ENCODE measurements around the gene SETX.
"Not testable (repeated sequence)": the region's sequence is repeated elsewhere in the genome, so short reads cannot be mapped to it uniquely, and the experiment has no call there.

The SETX gene

DNA sequence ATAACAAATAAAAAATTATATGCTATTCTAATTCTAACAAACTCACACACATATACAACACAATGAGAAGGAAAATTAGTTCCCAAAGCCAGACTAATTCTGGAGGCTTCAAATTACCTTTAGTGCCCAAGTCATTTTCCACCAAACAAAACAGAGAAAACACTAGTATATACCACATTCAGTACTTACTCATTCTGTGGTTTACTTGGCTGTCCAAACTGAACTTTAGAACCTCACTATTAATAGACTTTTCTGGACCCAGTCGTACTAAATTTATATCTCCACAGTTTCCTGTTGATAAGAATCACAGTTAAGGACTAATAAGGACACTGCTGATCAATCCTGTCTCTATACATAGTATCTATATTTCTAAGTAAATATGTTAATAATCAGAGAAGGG is 66.4 kb downstream of the SETX start:
- no peak for DNase-seq (ENCODE audit: low read depth)
- H3K4me3 ChIP-seq (ENCODE audit: low read length), result no peak overlapping the region
- TF ChIP-seq, protein P1, sequence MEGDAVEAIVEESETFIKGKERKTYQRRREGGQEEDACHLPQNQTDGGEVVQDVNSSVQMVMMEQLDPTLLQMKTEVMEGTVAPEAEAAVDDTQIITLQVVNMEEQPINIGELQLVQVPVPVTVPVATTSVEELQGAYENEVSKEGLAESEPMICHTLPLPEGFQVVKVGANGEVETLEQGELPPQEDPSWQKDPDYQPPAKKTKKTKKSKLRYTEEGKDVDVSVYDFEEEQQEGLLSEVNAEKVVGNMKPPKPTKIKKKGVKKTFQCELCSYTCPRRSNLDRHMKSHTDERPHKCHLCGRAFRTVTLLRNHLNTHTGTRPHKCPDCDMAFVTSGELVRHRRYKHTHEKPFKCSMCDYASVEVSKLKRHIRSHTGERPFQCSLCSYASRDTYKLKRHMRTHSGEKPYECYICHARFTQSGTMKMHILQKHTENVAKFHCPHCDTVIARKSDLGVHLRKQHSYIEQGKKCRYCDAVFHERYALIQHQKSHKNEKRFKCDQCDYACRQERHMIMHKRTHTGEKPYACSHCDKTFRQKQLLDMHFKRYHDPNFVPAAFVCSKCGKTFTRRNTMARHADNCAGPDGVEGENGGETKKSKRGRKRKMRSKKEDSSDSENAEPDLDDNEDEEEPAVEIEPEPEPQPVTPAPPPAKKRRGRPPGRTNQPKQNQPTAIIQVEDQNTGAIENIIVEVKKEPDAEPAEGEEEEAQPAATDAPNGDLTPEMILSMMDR (IDR thresholded peaks at IDR 0.05; ENCODE audit: insufficient read depth, low read depth, low read length, missing control alignments), result no peak

DNA sequence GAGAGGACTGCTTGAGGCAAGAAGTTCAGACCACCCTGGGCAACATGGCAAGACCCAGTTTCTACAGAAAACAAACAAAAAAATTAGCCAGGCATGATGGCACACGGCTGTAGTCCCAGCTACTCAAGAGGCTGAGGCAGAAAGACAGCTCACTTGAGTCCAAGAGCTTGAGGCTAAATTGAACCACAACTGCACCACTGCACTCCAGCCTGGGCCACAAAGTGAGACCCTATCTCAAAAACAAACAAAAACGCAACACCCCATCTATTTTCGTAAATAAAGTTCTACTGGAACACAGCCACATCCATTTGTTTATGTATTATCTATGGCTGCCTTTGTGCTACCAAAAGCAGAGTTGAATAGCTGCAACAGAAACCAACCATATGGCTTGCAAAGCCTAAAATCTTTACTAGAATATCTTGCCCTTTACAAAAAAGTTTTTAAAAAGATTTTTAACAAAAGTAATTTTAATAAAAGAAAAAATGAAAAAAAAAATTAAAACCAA is 67.5 kb downstream of the SETX start:
- no peak overlapping the region for H3K4me3 ChIP-seq (ENCODE audit: low read length)
- no peak for DNase-seq (ENCODE audit: low read depth)
- TF ChIP-seq, protein P1 (IDR thresholded peaks at IDR 0.05; ENCODE audit: insufficient read depth, low read depth, low read length, missing control alignments), result no peak

DNA sequence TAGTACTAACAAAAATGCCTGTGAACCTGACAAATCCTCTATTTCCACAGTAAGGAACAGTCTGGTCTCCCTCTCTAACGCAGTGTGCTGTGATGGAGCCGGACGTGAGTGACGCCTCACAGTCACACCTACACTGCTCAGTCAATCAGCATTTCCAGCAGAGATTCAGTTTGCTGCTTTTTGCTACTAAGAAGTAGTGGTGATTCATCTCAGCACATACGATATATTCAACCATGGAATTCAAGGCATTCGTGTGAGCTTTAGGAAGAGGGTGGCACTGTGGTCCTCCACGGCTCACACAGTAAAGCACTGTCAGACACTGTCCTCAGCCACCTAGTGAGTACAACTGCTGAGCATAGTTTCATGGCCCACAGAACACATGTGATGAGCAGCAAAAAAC is 70.9 kb downstream of the SETX start:
- no peak for DNase-seq (ENCODE audit: low read depth)
- TF ChIP-seq, protein P1 (IDR thresholded peaks at IDR 0.05; ENCODE audit: insufficient read depth, low read depth, low read length, missing control alignments), result no peak
- H3K4me3 ChIP-seq (ENCODE audit: low read length), result no peak overlapping the region

DNA sequence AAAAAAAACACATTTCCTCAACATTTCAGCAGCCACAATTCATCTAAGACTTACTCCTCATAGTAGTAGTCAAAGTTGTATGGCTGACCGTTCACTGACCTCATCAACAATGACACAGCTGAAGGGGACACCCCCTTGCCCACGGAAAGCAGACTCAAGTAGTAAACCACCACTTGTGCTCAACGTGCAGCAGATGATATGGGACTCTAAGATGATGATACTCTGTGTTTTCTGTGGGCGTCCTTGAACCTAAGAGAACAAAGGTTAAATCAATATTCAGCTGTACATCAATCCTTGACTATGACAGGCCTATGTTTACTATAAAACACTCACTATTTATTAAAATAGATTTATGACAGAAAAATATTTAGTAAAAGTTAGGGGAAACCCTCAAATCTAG is 71.6 kb downstream of the SETX start:
- DNase-seq (ENCODE audit: low read depth), result no peak
- no peak overlapping the region for H3K4me3 ChIP-seq (ENCODE audit: low read length)
- TF ChIP-seq, protein P1 (IDR thresholded peaks at IDR 0.05; ENCODE audit: insufficient read depth, low read depth, low read length, missing control alignments), result no peak

DNA sequence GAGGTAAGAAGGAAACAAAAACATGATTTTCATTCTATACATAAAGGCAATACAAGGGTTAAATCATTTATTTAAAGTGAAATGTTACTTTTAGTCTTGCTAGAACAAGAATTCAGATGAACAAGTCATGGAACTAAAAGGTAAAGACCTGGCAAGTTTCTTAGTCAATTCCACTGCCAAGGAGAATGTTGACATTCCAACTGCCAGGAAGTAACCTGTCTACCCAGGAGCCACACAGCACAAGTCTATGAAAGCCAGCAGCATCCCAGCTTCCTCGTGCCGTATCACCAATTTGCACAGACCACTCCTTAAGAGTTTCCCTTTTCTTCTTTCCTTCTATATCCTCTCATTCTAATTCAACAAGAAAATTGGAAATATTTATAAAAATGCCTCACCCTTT is 79.9 kb downstream of the SETX start:
- H3K4me3 ChIP-seq (ENCODE audit: low read length), result no peak overlapping the region
- TF ChIP-seq, protein P1 (IDR thresholded peaks at IDR 0.05; ENCODE audit: insufficient read depth, low read depth, low read length, missing control alignments), result no peak
- no peak for DNase-seq (ENCODE audit: low read depth)

DNA sequence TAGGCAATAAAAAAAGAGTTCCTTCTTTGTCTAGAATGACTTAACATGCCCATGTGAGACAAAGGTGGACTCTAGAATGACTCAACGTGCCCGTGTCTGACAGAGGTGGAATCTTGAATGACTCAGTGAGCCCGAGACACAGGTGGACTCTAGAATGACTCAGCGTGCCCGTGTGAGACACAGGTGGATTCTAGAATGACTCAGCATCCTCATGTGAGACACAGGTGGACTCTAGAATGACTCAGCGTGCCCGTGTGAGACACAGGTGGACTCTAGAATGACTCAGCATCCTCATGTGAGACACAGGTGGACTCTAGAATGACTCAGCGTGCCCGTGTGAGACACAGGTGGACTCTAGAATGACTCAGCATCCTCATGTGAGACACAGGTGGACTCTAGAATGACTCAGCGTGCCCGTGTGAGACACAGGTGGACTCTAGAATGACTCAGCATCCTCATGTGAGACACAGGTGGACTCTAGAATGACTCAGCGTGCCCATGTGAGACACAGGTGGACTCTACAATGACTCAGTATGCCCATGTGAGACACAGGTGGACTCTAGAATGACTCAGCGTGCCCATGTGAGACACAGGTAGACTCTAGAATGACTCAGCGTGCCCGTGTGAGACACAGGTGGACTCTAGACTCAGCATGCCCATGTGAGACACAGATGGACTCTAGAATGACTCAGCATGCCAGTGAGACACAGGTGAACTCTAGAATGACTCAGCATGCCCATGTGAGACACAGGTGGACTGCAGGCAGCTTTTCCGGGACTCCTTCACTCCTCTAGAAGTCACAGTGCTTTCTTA is 84.9 kb downstream of the SETX start:
- DNase-seq (ENCODE audit: low read depth), result peak; percentile 89
- H3K4me3 ChIP-seq (ENCODE audit: low read length), result not testable (repeated sequence)

DNA sequence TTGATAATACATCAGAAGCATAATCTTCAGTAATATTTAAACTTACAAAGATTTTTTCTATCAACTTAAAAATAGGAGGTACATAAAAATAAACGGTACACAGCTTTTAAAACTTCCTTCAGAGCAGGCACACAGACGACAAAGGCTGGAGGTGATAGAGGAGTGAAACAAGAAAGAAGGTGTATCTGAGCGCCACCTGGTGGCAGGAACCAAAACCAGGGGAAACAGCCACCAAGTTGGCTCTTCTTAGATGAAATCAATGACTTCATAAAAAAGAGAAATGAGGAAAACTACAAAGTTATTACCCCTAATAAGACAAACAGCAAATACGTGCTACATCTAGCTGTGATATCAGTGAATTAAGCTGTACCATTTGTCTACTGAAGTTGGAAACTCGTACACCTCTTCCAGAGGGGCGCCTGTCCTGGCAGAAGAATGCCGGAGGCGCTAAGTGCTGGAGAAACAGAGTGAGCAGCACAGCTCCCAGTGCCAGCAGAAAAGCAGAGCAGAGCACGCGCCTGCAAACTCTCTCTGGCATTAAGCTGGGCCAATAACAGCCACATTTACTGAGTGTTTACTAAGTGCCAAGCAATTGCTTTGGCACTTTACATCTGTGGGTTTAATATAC is 85.9 kb downstream of the SETX start:
- DNase-seq (ENCODE audit: low read depth), result peak; percentile 14
- TF ChIP-seq, protein P1 (IDR thresholded peaks at IDR 0.05; ENCODE audit: insufficient read depth, low read depth, low read length, missing control alignments), result peak; percentile 85
- H3K4me3 ChIP-seq (ENCODE audit: low read length), result no peak overlapping the region
